ENCODE measurements around the gene DAB2IP.

- TF ChIP-seq CTCF (IDR thresholded peaks at IDR 0.05; ENCODE audit: low read depth, low read length) (no peak), EZH2phosphoT487 (IDR thresholded peaks at IDR 0.05; ENCODE audit: low read depth) (no peak)
Measured at GRCh38 chr9:121714873-121715272, 63.4 kb downstream of the DAB2IP start.

Data from OCI-LY3 (cell line).